Cardiac muscle cell (in vitro differentiated cells and primary cell): Measurements from ENCODE around the gene RNFT2. TPM values are rescaled to one million over a fixed set of nuclear protein-coding genes. Genes with fewer than 3 reads are reported as not detected.

Experiments
- DNase-seq, 2 donors: peaks; one replicate each; pipeline versions ENCODE4 v3.0.0 to v3.0.0-alpha.2; 2010 to 2017; ENCODE audit warnings: low read depth in 1 of 2, low spot score in 1 of 2
- H3K27ac ChIP-seq: fragments of 200-600 bp; sonication (generic); 2 replicates; pipeline ENCODE4 v1.5.1; 2016
- H3K27me3 ChIP-seq: fragments of 200-600 bp; sonication (generic); 2 replicates; pipeline ENCODE4 v1.6.0; 2016; ENCODE audit warnings: control low read depth
- H3K36me3 ChIP-seq: fragments of 200-600 bp; sonication (generic); 2 replicates; pipeline ENCODE4 v1.5.1; 2016; ENCODE audit warnings: control low read depth
- H3K4me1 ChIP-seq: fragments of 200-600 bp; sonication (generic); 2 replicates; pipeline ENCODE4 v1.8.1; 2017; ENCODE audit warnings: low read depth, mild to moderate bottlenecking, mixed run types
- H3K4me3 ChIP-seq: fragments of 200-600 bp; sonication (generic); 2 replicates; pipeline ENCODE4 v1.5.1; 2016; ENCODE audit warnings: mild to moderate bottlenecking
- H3K9me3 ChIP-seq: fragments of 200-600 bp; sonication (generic); 2 replicates; pipeline ENCODE4 v1.5.1; 2017; ENCODE audit warnings: low read depth, mild to moderate bottlenecking, control low read depth
- CTCF ChIP-seq: IDR thresholded peaks from 2 replicates; pipeline ENCODE4 v1.5.1; 2012; ENCODE audit warnings: low read depth, mild to moderate bottlenecking, low read length
- polyA plus RNA-seq: library from polyadenylated mRNA; unstranded; fragments of >200 nt; fragmentation: Nextera tagmentation; extraction: Ambion mirVana; gene quantifications from 2 replicates; pipeline ENCODE4 v1.2.1, GENCODE V29; 2016
- total RNA-seq: library from RNA; depleted of rRNA; stranded (reverse); fragments of >200 nt; gene quantifications from 2 replicates; pipeline ENCODE4 v1.2.3, GENCODE V29; 2016

The RNFT2 gene
- total and polyA plus RNA-seq, 2 experiments from 2014 or later: 11.0 to 19.1 TPM

- no peaks in the 10 kb centered on the region for H3K9me3 ChIP-seq
- peaks cover 15% of the 10 kb centered on the region for H3K4me1 ChIP-seq
- no peaks in the 10 kb centered on the region for H3K36me3 ChIP-seq
- H3K27ac ChIP-seq: no peak overlapping the region
- no peak for TF ChIP-seq CTCF
- DNase-seq: no peak
- peaks cover 91% of the 10 kb centered on the region for H3K27me3 ChIP-seq
- peak overlapping the region; percentile 34 for H3K4me3 ChIP-seq
Observed at GRCh38 chr12:116879509-116880212, 141.5 kb downstream of the RNFT2 start.

DNA sequence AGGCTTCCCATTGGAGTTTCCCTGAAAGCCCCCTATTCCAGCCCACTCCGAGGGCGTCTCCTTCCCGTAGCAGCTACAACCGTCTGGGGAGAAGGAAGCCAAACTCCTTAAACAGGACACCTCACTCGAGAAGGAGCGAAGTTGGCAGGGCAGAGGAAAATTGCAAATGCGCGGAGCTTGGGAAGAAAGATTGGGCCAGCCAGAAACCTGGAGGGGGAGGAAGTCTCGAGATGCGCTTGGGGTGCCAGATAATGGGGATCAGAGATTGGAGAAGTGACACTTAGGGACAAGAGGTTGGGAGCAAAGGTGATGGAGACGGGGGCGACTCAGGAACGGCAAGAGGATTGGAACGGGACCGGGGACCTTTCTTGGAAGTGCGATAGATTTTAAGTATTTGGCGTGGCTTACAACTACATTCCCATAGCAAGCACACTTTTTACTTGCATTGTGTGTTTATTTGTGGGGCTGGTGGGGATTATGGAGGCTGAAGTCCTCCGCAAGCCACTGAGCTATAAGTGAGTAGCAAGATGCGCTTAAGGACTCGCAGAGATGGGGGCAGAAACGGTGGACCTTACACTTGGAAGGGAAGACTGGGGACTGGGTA, 142.2 kb downstream of the RNFT2 start:
- Histone ChIP-seq H3K27ac (no peak overlapping the region), H3K4me3 (peak overlapping the region; percentile 45), H3K9me3 (no peaks in the 10 kb centered on the region), H3K4me1 (peaks cover 15% of the 10 kb centered on the region), H3K36me3 (no peaks in the 10 kb centered on the region), H3K27me3 (peaks cover 96% of the 10 kb centered on the region)
- TF ChIP-seq CTCF: no peak
- DNase-seq: peak in 1 of 2 donors; percentile 8

GRCh38 chr12:116880817-116881324, 142.8 kb downstream of the RNFT2 start:
- H3K4me1 ChIP-seq: peaks cover 15% of the 10 kb centered on the region

DNA sequence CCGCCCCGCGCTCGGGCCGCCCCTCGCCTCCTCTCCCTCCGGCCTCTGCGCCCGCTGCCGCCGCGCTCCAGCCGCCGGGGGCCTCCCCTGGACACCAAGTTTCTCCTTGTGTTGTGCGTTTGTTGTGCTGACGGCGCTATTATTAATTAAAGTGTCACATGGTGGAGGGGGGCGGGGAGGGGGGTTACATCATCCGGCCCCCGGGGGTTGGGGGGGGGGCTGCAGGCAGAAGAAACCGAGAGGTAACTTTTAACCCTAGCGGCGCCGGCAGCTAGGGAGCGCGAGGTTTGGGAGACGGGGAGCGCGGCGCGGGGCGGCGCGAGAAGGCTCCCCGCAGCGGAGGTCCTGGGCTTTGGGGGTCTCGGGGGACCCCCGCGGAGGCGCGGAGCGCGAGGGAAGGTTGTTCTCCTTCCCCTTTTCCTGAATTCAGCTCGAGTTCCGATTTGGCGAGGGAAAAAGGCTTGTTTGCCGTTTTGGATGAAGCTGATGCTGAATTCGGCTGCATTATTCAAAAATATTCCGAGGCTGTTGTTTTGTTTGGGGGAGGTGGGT, 143.3 kb downstream of the RNFT2 start, which contains the start of gene HRK:
HRK (minus strand) TSS at position 117 of the 552 bp plus-strand sequence. CDS start 134 bp downstream, outside the sequence.
- DNase-seq: peak in 1 of 2 donors; percentile 17
- peaks cover 86% of the 10 kb centered on the region for H3K27me3 ChIP-seq

More at GRCh38 chr12:116880817-116881324, 142.8 kb downstream of the RNFT2 start:
- Histone ChIP-seq H3K27ac (no peak overlapping the region), H3K27me3 (peaks cover 91% of the 10 kb centered on the region), H3K9me3 (no peaks in the 10 kb centered on the region), H3K36me3 (no peaks in the 10 kb centered on the region), H3K4me3 (peak overlapping the region; percentile 45)
- no peak for TF ChIP-seq CTCF
- peak; percentile 43 to 84 for DNase-seq

More for the DNA sequence above, 143.3 kb downstream of the RNFT2 start, which contains the start of gene HRK:
- no peaks in the 10 kb centered on the region for H3K9me3 ChIP-seq
- H3K36me3 ChIP-seq: no peaks in the 10 kb centered on the region
- peak within 1 kb of the TSS; percentile 45 for H3K4me3 ChIP-seq
- no peak for TF ChIP-seq CTCF
- H3K4me1 ChIP-seq: peaks cover 15% of the 10 kb centered on the region
- H3K27ac ChIP-seq: no peak within 1 kb of the TSS
